GM23248 (cell line): ENCODE results near the gene TSR2. TPM values are rescaled to one million over a fixed set of nuclear protein-coding genes. Genes with fewer than 3 reads are reported as not detected.

Source experiments
- DNase-seq: peaks from one replicate; pipeline ENCODE4 v3.0.0-alpha.2; 2015
- H2AFZ ChIP-seq: fragments of 200-600 bp; sonication (generic); 2 replicates; pipeline ENCODE4 v1.6.1; 2016; ENCODE audit warnings: antibody characterized with exemption
- H3F3A ChIP-seq: fragments of 200-600 bp; sonication (generic); 2 replicates; pipeline ENCODE4 v1.6.1; 2016; ENCODE audit warnings: mild to moderate bottlenecking, antibody characterized with exemption, mixed run types; ENCODE audit not compliant: insufficient read depth
- H3K27ac ChIP-seq: fragments of 200-600 bp; sonication (generic); 2 replicates; pipeline ENCODE4 v1.5.1; 2016; ENCODE audit warnings: mild to moderate bottlenecking
- H3K27me3 ChIP-seq: fragments of 200-600 bp; sonication (generic); replicated peaks from 2 replicates; pipeline ENCODE4 v1.6.1; 2016; ENCODE audit warnings: mild to moderate bottlenecking; ENCODE audit not compliant: insufficient read depth
- H3K36me3 ChIP-seq: fragments of 200-600 bp; sonication (generic); 2 replicates; pipeline ENCODE4 v1.6.1; 2016; ENCODE audit warnings: low read depth, mild to moderate bottlenecking
- H3K4me1 ChIP-seq: fragments of 200-600 bp; sonication (generic); 2 replicates; pipeline ENCODE4 v1.6.1; 2016; ENCODE audit warnings: mild to moderate bottlenecking; ENCODE audit not compliant: insufficient read depth
- H3K4me2 ChIP-seq: fragments of 200-600 bp; sonication (generic); one replicate; pipeline ENCODE4 v1.6.1; 2016; ENCODE audit warnings: mild to moderate bottlenecking; ENCODE audit not compliant: unreplicated experiment
- H3K4me3 ChIP-seq: fragments of 200-600 bp; sonication (generic); 2 replicates; pipeline ENCODE4 v1.5.1; 2016; ENCODE audit warnings: mild to moderate bottlenecking
- H3K79me2 ChIP-seq: fragments of 200-600 bp; sonication (generic); 2 replicates; pipeline ENCODE4 v1.6.1; 2016; ENCODE audit warnings: mild to moderate bottlenecking; ENCODE audit not compliant: insufficient read depth
- H3K9ac ChIP-seq: fragments of 200-600 bp; sonication (generic); 2 replicates; pipeline ENCODE4 v1.6.1; 2016; ENCODE audit warnings: mild to moderate bottlenecking
- H3K9me2 ChIP-seq: fragments of 200-600 bp; sonication (generic); 2 replicates; pipeline ENCODE4 v1.6.1; 2016; ENCODE audit warnings: mixed run types, mild to moderate bottlenecking, moderate library complexity; ENCODE audit not compliant: insufficient read depth
- H3K9me3 ChIP-seq: fragments of 200-600 bp; sonication (generic); one replicate; pipeline ENCODE4 v1.6.1; 2017; ENCODE audit warnings: low read depth
- H4K20me1 ChIP-seq: fragments of 200-600 bp; sonication (generic); 2 replicates; pipeline ENCODE4 v1.6.0; 2016; ENCODE audit not compliant: insufficient read depth
- EZH2 ChIP-seq: fragments of 200-600 bp; sonication (generic); IDR thresholded peaks from 2 replicates; pipeline ENCODE4 v1.6.1; 2018; ENCODE audit warnings: antibody characterized with exemption, mild to moderate bottlenecking; ENCODE audit not compliant: insufficient read depth, poor library complexity, severe bottlenecking
- EZH2phosphoT487 ChIP-seq: fragments of 200-600 bp; sonication (generic); IDR thresholded peaks from 2 replicates; pipeline ENCODE4 v1.6.1; 2018; ENCODE audit warnings: antibody characterized with exemption, moderate library complexity, mild to moderate bottlenecking, low read depth; ENCODE audit not compliant: insufficient read depth
- WGBS, 2 experiments: methylation state at CpG; one replicate each; pipeline ENCODE4 v1.1.6; 2015 to 2017; ENCODE audit warnings: low lambda C conversion rate in 2 of 2, low coverage in 1 of 2; ENCODE audit errors: missing lambda C conversion rate in 2 of 2; 5-methylcytosine and 5-hydroxymethylcytosine counted together
- in situ Hi-C: fragments of 300-500 bp; cut with MboI; formaldehyde crosslinking; loops from 2 replicates; pipeline ENCODE4 v1.15.0; 2020
- polyA plus RNA-seq: library from polyadenylated mRNA; unstranded; fragments of >200 nt; fragmentation: Nextera tagmentation; extraction: Ambion mirVana; gene quantifications from 2 replicates; pipeline ENCODE4 v1.2.1, GENCODE V29; 2016
- total RNA-seq: library from RNA; depleted of rRNA; stranded (reverse); fragments of >200 nt; shearing (Covaris generic); gene quantifications from 2 replicates; pipeline ENCODE4 v1.2.3, GENCODE V29; 2014; rRNA removed

The TSR2 gene
- total RNA-seq, result 19.6 and 22.1 TPM in 2 replicates
- polyA plus RNA-seq, result 42.4 TPM in 2 replicates

GRCh38 chrX:54439960-54440871, at the start of gene TSR2:
TSS of gene TSR2 (plus strand) at chrX:54440404. CDS start at chrX:54440422, 18 bp downstream.
- Histone ChIP-seq H4K20me1 (no peaks in the 10 kb centered on the region), H3F3A (no peaks in the 10 kb centered on the region), H3K9me3 (no peaks in the 10 kb centered on the region), H3K4me3 (peak within 1 kb of the TSS; percentile 90), H3K9ac (peak within 1 kb of the TSS; percentile 93), H3K4me2 (peak within 1 kb of the TSS; percentile 98), H3K79me2 (peaks cover 33% of the 10 kb centered on the region), H3K4me1 (peaks cover 5% of the 10 kb centered on the region; the same call in 1 of the 2 replicates), H3K36me3 (no peaks in the 10 kb centered on the region), H3K9me2 (no peaks in the 10 kb centered on the region), H3K27me3 (no peaks in the 10 kb centered on the region), H3K27ac (peak within 1 kb of the TSS; percentile 66), H2AFZ (peak within 1 kb of the TSS; percentile 89)
- in situ Hi-C loops, result loop anchor here (25.0 kb wide), 1 partner anchor 403 kb away; the partner anchor contains the start of gene PHF8
- peak; percentile 93 for DNase-seq
- 0 to 1% methylated on average over 28 to 32 of the region's 40 CpGs for WGBS, 2 experiments
- TF ChIP-seq EZH2phosphoT487 (no peak), EZH2 (no peak)

- Histone ChIP-seq H3K79me2 (no peaks in the 10 kb centered on the region), H3K27me3 (no peaks in the 10 kb centered on the region), H3K36me3 (no peaks in the 10 kb centered on the region), H2AFZ (no peak overlapping the region), H3K9ac (no peak overlapping the region), H3K9me3 (no peaks in the 10 kb centered on the region), H3F3A (no peaks in the 10 kb centered on the region), H3K4me1 (no peaks in the 10 kb centered on the region), H3K4me3 (no peak overlapping the region), H3K9me2 (no peaks in the 10 kb centered on the region), H3K27ac (no peak overlapping the region), H4K20me1 (no peaks in the 10 kb centered on the region), H3K4me2 (no peak overlapping the region)
- DNase-seq, result no peak
- TF ChIP-seq EZH2phosphoT487 (no peak), EZH2 (no peak)
- WGBS, 2 experiments, result 86 to 88% methylated on average over 1 of the region's 1 CpG
- in situ Hi-C loops, result no loop called here
Measured at GRCh38 chrX:54397113-54397512, 43.1 kb upstream of the TSR2 start.

GRCh38 chrX:54407266-54407665, 32.9 kb upstream of the TSR2 start:
- no peak for DNase-seq
- H3K4me3 ChIP-seq, result no peak overlapping the region
- in situ Hi-C loops, result no loop called here

GRCh38 chrX:54411732-54412131, 28.5 kb upstream of the TSR2 start:
- 33 to 64% methylated on average over 1 of the region's 1 CpG for WGBS, 2 experiments
- Histone ChIP-seq H2AFZ (no peak overlapping the region), H3K4me3 (no peak overlapping the region), H3K36me3 (no peaks in the 10 kb centered on the region), H3K9ac (no peak overlapping the region), H3F3A (no peaks in the 10 kb centered on the region), H3K9me3 (no peaks in the 10 kb centered on the region), H3K9me2 (no peaks in the 10 kb centered on the region), H3K4me1 (no peaks in the 10 kb centered on the region), H4K20me1 (no peaks in the 10 kb centered on the region), H3K4me2 (no peak overlapping the region), H3K79me2 (no peaks in the 10 kb centered on the region), H3K27me3 (no peaks in the 10 kb centered on the region), H3K27ac (no peak overlapping the region)
- in situ Hi-C loops, result no loop called here
- TF ChIP-seq EZH2phosphoT487 (no peak), EZH2 (no peak)
- DNase-seq, result no peak

More at GRCh38 chrX:54407266-54407665, 32.9 kb upstream of the TSR2 start:
- no peaks in the 10 kb centered on the region for H4K20me1 ChIP-seq
- H3K36me3 ChIP-seq, result no peaks in the 10 kb centered on the region
- no peaks in the 10 kb centered on the region for H3K9me3 ChIP-seq
- no peak overlapping the region for H3K27ac ChIP-seq
- no peaks in the 10 kb centered on the region for H3F3A ChIP-seq
- H3K4me1 ChIP-seq, result no peaks in the 10 kb centered on the region
- no peak overlapping the region for H3K9ac ChIP-seq
- TF ChIP-seq EZH2phosphoT487 (no peak), EZH2 (no peak)
- no peaks in the 10 kb centered on the region for H3K79me2 ChIP-seq
- no peaks in the 10 kb centered on the region for H3K27me3 ChIP-seq
- H2AFZ ChIP-seq, result no peak overlapping the region
- H3K9me2 ChIP-seq, result no peaks in the 10 kb centered on the region
- H3K4me2 ChIP-seq, result no peak overlapping the region
- 14 to 15% methylated on average over 2 of the region's 2 CpGs for whole genome bisulfite sequencing, 2 experiments
